Measurements from ENCODE around the gene SLC12A9.
"Not testable (repeated sequence)": the region's sequence is repeated elsewhere in the genome, so short reads cannot be mapped to it uniquely, and the experiment has no call there.

Gene SLC12A9, protein sequence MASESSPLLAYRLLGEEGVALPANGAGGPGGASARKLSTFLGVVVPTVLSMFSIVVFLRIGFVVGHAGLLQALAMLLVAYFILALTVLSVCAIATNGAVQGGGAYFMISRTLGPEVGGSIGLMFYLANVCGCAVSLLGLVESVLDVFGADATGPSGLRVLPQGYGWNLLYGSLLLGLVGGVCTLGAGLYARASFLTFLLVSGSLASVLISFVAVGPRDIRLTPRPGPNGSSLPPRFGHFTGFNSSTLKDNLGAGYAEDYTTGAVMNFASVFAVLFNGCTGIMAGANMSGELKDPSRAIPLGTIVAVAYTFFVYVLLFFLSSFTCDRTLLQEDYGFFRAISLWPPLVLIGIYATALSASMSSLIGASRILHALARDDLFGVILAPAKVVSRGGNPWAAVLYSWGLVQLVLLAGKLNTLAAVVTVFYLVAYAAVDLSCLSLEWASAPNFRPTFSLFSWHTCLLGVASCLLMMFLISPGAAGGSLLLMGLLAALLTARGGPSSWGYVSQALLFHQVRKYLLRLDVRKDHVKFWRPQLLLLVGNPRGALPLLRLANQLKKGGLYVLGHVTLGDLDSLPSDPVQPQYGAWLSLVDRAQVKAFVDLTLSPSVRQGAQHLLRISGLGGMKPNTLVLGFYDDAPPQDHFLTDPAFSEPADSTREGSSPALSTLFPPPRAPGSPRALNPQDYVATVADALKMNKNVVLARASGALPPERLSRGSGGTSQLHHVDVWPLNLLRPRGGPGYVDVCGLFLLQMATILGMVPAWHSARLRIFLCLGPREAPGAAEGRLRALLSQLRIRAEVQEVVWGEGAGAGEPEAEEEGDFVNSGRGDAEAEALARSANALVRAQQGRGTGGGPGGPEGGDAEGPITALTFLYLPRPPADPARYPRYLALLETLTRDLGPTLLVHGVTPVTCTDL

GRCh38 chr7:100852048-100852872, at the start of gene SLC12A9:
SLC12A9 (plus strand) TSS chr7:100852713; CDS start chr7:100854198, 1,485 bp downstream.
- peak; percentile 89 for DNase-seq (ENCODE audit: low read depth)
- TF ChIP-seq, protein P1, sequence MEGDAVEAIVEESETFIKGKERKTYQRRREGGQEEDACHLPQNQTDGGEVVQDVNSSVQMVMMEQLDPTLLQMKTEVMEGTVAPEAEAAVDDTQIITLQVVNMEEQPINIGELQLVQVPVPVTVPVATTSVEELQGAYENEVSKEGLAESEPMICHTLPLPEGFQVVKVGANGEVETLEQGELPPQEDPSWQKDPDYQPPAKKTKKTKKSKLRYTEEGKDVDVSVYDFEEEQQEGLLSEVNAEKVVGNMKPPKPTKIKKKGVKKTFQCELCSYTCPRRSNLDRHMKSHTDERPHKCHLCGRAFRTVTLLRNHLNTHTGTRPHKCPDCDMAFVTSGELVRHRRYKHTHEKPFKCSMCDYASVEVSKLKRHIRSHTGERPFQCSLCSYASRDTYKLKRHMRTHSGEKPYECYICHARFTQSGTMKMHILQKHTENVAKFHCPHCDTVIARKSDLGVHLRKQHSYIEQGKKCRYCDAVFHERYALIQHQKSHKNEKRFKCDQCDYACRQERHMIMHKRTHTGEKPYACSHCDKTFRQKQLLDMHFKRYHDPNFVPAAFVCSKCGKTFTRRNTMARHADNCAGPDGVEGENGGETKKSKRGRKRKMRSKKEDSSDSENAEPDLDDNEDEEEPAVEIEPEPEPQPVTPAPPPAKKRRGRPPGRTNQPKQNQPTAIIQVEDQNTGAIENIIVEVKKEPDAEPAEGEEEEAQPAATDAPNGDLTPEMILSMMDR (conservative IDR thresholded peaks at IDR 0.05; ENCODE audit: low read length), result peak; percentile 82
- H3K4me3 ChIP-seq (ENCODE audit: low read length), result peak within 1 kb of the TSS; percentile 78

DNA sequence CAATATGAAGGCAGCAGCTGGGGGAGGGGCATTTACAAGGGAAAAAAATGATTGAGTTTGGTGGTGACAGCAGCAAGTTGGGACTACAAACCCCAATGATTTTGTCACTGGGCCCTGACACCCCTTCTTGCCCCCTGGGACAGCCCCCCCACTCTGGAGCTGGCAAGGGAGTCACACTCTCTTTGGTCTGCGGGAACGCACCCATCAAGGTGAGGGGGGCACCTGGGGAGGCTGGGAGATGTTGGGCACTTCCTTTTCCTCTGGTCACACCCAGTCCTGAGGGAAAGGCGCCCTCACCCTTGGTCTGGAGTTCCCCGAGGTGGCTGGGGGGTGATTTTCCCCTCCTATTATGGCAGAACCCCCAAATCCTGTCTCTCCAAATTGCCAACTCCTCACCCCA, 49.6 kb upstream of the SLC12A9 start:
- DNase-seq (ENCODE audit: low read depth), result no peak
- TF ChIP-seq, protein P1 (conservative IDR thresholded peaks at IDR 0.05; ENCODE audit: low read length), result no peak
- H3K4me3 ChIP-seq (ENCODE audit: low read length), result no peak overlapping the region

- TF ChIP-seq, protein P1 (conservative IDR thresholded peaks at IDR 0.05; ENCODE audit: low read length), result no peak
- peak; percentile 89 for DNase-seq (ENCODE audit: low read depth)
- H3K4me3 ChIP-seq (ENCODE audit: low read length), result peak overlapping the region; percentile 12; the same call in 1 of the 2 replicates
Measured at GRCh38 chr7:100803398-100804161, 48.9 kb upstream of the SLC12A9 start.

DNA sequence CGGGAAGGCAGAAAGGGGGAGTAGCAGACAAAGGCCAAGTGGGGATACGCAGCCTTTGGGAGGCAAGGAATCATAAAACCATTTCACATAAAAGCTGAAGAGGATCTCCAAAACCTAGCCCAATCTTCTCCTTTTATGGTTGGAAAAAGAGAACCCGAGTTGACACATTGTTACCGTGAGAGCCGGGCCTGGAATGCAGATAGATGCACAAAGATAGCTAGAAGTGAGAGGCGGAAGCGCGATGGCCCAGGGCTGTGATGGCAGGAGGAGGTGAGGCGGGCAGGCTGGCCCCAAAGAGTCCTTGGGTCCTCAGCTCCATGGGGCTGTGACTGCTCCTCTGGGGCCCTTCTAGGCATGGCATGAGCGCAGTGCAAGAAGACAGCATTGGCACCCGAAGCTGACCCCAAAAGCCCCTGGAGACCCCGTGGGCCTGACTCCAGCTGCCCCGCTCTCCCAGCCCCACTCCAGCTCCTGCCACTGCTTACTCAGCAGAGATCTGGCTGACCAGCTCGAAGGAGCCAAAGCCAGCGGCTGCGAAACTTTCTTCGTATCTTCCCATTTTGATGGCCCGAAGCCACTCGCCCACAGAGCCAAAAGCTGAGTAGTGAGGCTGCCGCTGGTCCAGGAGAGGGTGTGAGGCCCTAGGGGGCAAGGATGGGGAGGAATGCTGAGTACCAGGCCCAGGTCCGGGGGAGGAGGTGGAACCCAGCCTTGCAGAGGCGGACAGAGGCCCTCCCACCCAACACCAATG, 47.7 kb upstream of the SLC12A9 start:
- H3K4me3 ChIP-seq (ENCODE audit: low read length), result no peak overlapping the region
- no peak for DNase-seq (ENCODE audit: low read depth)
- TF ChIP-seq, protein P1 (conservative IDR thresholded peaks at IDR 0.05; ENCODE audit: low read length), result no peak

DNA sequence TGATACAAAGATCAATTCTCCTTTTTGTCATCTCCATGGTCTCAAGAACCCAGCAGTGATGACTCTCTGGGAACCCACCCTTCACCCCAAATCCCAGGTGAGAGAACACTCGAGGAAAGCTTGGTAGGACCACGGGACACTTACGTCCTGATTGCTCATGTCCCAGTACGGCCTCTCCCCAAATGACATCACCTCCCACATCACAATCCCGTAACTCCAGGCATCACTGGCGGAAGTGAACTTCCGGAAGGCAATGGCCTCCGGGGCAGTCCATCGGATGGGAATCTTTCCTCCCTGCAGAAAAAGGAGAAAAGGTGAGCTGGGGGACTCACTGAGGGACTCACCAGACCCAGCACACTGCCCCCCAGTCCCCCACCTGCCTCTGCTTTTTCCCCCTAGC, 46.2 kb upstream of the SLC12A9 start:
- no peak overlapping the region for H3K4me3 ChIP-seq (ENCODE audit: low read length)
- TF ChIP-seq, protein P1 (conservative IDR thresholded peaks at IDR 0.05; ENCODE audit: low read length), result no peak
- DNase-seq (ENCODE audit: low read depth), result no peak

DNA sequence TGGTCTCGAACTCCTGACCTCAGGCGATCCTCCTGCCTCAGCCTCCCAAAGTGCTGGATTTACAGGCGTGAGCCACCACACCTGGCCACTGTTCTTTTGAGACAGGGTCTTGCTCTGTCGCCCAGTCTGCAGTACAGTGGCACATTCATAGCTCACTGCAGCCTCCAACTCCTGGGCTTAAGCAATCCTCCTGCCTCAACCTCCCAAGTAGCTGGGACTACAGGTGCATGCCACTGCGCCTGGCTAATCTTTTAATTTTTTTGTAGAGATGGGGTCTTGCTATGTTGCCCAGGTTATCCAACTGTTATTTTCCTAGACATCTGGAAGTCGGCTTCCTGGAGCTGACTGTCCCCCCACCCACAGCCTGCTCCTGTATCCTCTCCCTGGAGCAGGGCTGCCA, 45.6 kb upstream of the SLC12A9 start:
- H3K4me3 ChIP-seq (ENCODE audit: low read length); DNase-seq (ENCODE audit: low read depth): not testable (repeated sequence)
